Stimulated activated CD8-positive, alpha-beta memory T cell treated with anti-CD3 and anti-CD28 coated beads, Interleukin-4, amount 100 ng/mL, for 4 hours (primary cell): ENCODE data around the gene DMGDH.

Experiments used
- DNase-seq, 2 donors: peaks; one replicate each; pipeline ENCODE4 v3.0.0-alpha.2; 2020; ENCODE audit warnings: low read depth in 2 of 2, low spot score in 1 of 2

Gene DMGDH

DNA sequence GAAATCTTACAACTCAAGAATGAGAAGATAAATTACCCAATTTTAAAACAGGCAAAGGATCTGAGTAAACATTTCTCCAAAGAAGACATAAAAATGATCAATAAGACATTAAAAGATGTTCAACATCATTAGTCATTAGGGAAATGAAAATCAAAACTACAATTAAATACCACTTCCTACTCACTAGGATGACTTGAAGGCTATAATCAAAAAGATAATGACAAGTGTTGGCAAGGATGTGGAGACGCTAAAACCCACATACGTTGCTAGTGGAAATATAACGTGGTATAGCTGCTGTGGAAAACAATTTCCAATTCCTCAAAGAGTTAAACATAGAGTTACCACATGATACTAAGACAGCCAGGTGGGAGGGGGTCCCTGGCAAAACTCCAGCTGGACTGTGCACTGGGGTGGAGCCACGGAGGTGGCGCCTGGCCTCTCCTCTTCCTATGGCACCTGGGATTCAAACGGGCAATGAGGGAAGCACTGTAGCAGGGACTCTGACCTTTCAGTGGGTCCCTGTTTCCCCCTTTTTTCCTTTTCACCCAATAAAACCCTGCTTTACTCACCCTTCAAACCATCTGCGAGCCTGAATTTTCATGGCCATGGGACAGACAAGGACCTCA, 90.2 kb downstream of the DMGDH start:
- DNase-seq, result no peak

DNA sequence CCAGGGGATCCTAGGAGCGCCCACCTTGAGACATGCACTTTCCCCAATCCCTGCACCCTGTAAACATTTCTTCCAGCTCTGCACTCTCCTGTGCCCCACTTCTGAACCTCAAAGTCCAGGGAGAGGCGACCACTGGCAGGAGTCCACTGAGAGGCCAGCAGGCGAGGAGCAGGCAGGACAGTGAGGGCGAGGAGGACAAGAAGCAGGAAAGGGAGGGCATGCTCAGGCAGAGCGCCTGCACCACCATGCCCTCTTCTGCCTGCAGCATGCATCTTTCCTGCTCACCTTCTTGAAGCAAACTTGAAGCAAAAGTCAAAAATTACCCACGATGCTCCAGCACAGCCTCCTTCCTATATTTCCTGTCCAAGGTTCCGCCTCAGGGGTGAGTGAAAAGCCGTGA, 94.4 kb downstream of the DMGDH start:
- no peak for DNase-seq

DNA sequence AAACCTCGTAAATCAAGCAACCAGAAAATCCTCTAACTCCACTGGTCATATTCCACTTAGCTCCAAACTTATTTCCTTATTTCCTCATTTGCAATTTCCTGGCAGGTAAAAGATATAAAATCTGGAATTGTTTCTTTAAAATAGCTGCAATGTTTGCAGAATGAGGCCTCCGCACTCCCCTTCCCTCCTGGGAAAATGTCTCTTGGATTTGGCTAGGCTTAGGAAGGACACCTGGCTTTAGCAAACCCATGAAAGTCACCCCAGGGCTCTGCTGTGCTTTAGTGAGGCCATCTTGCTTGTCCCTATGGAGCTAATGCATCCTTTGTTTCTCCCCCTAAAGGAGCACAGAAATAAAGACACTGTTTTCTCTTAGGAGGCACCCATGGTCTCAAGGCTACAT, 94.9 kb downstream of the DMGDH start:
- DNase-seq, result no peak

DNA sequence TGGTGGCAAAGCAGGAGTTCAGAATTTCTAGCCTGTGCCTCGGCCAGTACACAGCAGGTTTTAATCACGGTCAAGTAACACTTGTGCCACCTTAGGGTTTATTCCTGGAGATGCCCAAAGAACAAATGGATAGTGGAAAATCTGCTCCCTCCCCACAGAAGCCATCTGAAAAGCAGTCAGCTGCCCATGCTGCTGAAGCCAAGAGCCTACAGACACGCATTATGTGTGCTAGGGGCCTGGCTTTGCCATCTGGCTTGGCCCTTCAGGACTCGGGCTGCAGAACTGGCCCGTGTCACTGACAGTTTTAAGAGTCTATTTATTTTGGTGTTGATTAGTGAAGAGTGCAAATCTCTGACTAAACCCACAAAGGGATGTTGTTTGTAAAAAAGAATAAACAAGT, 95.5 kb downstream of the DMGDH start:
- DNase-seq, result no peak

DNA sequence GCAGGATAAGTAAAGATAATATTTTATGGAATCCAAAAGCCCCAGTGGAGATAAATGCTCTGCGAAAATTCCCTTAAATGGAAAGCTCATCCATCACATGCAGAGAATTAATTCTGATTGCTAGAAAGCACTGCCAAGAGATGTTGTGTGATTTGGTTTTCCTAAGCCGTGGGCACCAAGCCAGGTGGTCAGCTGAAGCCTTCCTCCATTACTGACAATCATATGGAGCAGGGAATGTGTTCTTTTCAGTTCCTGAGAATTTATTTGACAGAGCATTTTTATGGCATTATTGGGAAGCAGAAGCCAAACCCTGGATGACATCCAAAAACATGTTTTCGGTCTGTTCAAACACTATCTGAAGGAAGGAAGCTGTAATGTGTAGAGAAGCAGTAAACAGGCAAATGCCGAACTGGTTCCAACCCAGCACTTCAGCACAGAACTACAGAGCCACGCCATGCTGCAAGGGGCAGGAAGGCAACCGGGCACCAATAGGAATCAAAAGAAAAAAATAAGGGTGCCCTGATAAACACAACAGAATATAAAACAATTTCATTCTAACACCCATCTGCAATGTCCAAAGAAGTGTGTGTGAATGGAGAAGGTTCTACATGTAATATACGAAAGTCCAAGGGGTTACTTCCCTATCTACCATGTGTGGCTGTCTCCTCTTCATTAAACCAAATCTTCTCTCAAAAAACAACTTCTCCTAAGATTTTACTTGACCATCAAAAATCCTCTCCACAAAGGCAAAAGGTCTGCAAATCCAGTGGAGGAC, 96.6 kb downstream of the DMGDH start:
- DNase-seq, result no peak

DNA sequence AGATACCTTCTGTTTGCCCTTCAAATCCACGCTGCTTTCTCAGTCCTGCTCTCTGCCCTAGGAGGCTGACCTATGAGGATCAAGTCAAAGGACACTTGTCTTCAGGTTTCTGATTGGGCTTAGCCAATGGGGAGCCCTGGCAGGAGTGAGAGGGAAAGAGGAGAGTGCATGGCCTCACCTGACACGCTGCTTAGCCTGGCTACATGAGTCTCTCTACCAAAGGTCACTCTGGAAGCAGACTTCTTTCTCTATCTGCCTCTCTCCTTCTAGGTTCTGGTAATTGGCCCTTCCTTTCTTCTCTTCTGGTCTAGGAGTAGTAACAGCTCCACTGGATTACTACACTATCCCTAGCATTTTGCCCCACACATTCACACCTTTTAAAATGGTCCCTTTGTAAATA, 97.5 kb downstream of the DMGDH start:
- no peak for DNase-seq

DNA sequence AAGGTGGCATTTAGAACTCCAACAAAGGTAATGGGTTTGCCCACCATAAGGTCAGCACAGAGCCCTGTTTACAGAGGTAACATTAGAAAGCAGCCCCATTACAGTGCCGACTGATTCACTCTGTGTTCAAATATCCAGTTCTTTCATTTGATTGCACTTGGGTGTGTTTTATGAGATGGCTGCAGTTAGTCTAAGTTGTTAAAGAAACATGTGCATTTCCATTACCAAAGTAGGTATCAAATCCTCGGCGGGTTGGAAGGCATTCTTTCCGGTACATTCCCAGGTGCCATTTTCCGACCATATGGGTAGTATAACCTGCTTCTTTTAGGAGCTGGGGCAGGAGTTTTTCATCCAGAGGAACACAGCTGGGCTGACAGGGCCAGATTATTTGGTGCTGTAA, 100.7 kb downstream of the DMGDH start:
- no peak for DNase-seq

DNA sequence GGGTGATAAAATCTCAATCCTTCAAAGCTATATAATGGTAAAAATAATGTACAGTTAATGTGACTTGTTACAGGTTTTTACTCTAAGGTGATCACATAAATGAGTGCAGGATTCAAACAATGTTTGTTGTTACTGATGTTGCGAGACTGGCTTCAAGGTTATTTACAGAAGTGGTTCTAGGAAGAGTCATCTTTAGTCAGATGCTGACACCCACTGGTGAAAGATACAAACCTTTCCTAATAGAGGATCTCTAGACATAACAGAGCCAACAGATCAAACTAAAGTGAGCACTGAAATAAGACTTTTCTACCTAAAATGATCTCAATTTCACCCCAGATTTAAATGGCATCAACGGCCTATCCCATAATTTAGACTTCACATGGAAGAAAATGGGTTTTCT, 104.6 kb downstream of the DMGDH start:
- no peak for DNase-seq

DNA sequence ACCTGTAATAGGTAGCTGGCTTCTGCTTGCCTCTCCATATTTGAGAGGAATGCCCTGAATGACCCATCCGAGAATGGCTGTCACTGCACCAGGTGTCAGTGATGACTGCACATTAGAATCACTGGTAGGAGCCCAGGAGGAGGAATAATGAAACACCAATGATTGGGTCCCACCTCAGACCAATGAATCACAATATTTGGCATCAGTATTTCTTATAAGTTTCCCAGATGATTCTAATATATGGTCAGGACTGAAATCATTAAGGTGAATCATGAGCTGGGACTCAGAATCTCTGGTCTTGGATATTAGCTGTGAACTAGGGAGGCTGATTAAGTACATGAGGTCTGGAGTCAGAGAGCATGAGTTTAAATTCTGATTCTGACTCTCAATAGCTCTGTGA, 107.7 kb downstream of the DMGDH start:
- no peak for DNase-seq

DNA sequence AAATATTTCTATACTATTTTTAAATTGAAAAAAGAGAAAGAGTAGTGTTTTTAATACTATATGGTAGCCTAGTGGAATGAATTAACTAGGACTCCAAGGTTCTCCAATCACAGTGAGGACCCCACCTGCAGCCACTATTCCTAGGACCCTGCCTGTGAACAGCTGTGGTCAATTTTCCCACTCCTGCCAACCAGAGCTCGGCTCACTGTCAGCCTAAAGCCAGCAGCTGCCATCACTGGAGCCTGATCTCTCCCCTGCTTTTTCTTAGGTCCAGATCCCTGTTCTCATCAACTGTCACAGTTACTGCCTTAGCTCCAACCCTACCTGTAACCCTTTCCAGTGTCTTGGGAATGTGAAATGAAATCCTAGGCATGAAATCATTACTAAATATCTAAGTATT, 109.7 kb downstream of the DMGDH start:
- no peak for DNase-seq

DNA sequence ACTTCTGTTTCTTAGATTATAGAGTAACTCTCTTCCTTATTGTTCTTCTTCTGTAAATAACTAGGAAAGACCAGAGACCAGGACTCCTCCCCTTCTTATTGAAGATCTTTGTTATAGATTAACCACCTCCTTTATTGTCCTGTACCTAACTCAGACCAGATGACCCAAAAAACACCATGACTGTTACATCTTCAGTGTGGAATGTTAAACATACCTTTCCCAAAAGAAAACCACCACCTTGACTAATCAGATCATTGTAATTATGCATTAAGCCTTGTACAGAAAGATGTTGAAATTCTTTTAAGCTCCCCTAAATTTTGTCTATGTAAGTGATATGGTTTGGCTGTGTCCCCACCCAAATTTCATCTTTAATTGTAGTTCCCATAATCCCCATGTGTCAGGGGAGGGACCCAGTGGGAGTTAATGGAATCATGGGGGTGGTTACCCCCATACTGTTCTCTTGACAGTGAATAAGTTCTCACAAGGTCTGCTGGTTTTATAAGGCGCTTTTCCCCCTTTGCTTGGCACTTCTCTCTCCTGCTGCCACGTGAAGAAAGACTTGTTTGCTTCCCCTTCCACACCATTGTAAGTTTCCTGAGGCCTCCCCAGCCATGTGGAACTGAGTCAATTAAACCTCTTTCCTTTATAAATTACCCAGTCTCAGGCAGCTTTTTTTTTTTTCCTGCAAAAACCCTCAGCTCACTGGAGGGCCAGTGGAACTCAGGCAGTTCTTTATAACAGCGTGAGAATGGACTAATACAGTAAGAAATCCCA, 110.6 kb downstream of the DMGDH start:
- no peak for DNase-seq

DNA sequence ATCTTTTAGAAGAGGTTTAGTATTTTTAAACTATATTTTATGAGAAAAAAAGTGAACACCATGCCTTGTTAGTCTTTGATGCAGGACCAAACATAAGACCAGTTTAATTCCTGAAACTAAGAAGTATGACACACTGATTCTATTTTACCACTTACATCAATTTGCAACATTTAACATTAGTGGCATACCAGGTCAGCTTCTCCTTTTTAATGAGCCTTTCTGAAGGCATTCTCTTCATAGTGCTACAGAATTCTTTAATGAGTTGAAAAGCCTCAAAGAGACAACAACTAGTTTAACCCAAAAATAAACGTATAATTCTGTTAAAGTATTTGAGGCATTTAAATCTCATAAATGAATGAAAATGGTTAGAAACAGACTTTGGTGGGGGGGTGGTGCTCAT, 112.6 kb downstream of the DMGDH start:
- no peak for DNase-seq

DNA sequence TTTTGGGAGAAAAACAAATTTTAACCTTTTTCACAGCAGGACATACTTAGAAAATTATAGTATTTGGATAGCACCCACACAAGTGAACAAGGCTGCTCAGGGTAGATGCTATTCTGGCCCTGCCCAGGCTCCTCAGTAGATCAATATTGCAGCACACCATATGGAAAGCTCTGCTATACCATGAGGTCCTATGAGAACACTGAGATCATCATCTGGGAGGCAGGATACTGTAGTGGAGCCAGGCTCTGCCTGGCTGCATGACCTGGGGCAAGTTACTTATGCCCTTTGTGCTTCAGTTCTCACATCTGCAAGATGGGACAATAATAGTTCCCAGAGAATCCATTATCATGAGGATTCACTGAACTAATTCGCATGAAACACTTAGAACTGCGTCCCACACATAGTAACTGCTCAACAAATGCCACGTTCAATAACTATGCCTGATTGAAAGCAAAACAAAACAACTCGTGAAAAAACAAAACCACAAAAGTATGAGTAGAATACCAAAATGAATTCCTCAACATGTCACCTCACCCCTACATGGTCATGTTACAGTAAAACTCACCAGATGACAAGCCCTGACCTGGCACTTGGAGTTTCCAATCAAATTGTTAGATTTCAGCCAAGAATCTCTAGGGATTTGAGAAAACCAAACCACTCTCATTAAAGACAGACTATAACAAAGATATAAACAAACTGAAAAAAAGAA, 116.2 kb downstream of the DMGDH start:
- DNase-seq, result no peak
